Daoy (cell line): ENCODE measurements around the gene KAZN. TPM values are rescaled to one million over a fixed set of nuclear protein-coding genes. Genes with fewer than 3 reads are reported as not detected.

Experiments
- DNase-seq: peaks from one replicate; pipeline ENCODE4 v3.0.0-alpha.2; 2015; ENCODE audit warnings: low read depth
- total RNA-seq: library from RNA; depleted of rRNA; stranded (reverse); fragments of >200 nt; shearing (Covaris generic); gene quantifications from 2 replicates; pipeline ENCODE4 v1.2.3, GENCODE V29; 2014

Gene KAZN
- total RNA-seq, 1 experiment from 2014 or later: 6.3 TPM

DNA sequence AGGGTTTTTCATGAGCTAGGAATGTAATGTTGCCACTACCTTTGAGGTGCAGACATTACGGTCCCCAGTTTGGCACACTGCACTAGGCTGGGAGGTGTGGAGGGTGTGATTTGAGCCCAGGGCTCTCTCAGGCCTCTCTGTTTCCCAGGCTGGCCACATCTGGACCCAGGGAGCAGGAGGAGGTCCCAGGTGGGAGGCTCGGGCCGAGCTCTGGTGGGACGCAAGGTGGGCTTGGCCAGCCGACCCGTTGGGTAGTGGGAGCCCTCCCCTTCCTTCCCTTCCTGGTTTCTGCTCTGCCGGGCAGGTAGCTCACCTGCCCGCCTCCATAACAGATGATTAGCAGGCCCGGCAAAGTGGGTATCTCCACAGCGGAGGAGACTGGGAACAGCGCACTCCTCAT, 408.9 kb downstream of the KAZN start:
- DNase-seq: no peak

DNA sequence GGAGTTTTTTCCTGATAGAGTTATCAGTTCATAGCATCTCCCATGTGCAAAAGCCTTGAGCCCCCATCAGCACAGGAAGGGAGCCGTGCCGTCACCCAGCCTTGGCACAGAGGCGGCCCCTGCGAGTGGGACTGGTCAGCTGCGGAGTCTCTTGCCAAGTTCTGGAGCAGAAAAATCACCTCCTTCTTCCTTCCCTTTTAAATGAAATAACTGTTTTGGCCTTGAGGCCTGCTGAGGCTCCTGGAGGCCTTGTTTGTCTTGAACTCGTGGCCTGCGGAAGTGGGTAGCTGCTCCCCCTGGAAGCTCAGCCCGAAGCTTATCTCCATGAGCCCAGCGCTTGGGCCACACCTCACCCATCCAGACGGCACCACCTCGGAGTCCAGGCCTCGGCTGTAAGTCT, 409.4 kb downstream of the KAZN start:
- no peak for DNase-seq

DNA sequence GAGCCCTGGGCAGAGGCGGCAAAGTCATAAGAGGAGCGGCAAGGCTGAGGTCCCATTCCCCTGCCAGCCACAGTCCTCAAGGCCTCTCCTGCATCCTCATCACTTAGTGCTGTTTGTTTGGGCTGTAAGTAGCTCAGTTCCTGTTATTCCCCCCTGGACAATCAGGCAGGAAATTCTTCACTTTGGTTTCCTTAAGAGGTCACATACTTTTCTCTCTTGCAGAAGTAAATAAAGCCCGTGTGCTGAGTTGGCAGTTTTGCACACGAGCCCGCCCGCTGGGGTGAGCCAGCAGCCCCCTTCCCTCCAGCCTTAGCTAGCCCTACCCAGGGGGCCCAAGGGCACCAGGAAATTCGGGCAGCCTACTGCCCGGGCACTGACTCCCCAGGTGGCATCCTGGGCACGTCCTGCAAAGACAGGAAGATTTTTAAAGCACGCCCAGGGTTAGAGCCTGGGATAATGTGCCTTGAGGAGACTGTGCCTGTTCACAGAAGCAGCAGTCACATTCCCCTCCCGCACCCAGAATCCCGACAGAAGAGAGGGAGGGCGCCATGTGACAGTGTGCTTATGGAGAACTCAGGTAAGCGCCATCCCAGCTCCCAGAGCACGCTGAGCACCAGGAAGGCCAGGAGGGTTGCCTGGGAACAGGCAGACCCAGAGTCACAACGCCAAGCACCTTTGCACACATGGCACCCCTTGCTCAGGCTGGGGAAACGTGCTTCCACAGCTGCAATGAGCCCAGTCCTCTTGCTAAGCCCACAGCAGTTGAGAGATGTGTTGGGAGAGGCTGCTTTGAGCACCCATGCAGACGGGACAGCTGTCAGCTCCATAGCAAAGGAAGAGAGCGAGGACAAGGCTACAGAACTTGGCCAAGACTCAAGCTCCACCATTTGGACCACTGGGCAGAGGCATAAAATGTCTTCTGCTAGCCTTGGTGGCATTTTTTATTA, 410.6 kb downstream of the KAZN start:
- no peak for DNase-seq

- no peak for DNase-seq
These were observed 412.7 kb downstream of the KAZN start for GRCh38 chr1:15011160-15011559.

DNA sequence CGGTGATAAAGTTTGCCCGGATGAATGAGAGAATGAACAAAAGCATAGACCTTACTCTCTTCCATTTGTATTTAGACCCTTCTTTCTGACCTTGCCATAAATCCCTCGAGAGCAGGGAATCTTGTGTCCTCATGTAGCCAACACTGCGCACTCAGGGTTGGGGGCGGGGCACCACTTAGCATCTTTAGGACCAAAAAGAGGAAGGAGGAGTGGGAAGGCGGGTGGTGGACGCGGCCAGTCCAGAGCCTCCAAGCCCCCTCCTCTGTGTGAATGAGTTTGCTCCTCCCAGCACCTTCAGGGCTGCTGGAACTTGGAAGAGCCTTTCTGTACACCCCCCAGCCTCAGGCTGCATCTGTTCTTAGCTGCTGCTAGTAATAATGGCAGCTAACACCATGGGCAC, 413.2 kb downstream of the KAZN start:
- no peak for DNase-seq

DNA sequence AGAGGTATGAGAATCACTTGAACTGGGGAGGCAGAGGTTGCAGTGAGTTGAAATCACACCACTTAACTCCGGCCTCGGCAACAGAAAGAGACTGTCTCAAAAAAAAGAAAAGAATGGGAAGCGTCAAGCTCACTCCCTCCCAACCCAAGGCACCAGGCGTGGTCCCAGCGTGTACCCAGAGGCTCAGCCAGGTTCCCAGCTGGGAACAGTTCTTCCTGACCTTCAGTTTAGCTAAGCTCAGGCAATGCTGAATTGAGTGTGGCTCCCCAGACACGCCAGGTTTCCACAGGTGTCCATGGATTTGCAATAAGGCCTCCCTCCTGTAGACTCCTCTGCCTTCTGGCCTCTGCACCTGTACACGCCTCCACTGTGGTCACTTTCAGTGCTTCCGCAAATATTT, 414.3 kb downstream of the KAZN start:
- DNase-seq: no peak

GRCh38 chr1:15013767-15014166, 415.3 kb downstream of the KAZN start:
- no peak for DNase-seq

DNA sequence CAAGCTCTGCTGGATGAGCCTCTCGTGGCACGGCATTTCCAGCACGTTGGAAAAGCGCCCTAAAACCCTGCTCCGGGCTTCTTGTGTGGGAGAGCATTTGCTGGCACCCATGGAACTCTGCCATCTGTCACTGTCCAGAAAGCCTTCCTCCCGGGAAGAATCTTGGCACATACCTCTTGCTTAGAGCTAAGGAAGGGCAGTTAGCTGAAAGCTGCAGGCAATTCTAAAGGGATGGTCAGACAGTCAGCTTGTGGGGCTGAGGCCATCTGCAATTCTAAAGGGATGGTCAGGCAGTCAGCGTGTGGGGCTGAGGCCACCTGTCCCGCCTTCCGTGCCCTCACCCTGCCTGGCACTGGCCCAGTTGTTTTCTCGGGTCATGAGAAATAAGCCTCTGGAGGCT, 416.0 kb downstream of the KAZN start:
- DNase-seq: no peak

GRCh38 chr1:15016001-15016400, 417.5 kb downstream of the KAZN start:
- no peak for DNase-seq

- no peak for DNase-seq
These were observed 418.0 kb downstream of the KAZN start for GRCh38 chr1:15016526-15016925.

DNA sequence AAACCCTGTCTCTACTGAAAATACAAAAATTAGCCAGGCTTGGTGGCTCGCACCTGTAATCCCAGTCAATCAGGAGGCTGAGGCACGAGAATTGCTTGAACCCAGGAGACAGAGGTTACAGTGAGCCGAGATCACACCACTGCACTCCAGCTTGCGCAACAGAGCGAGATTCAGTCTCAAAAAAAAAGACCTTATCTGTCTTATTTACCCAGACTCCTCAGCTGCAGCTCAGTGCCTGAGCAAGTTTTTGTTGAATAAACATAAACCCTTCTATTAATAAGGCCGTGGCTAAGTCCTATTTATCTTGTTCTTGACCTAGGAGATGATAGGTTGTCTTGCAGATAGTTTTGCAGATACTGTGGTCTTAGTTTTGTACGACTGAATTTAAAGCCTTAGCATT, 418.6 kb downstream of the KAZN start:
- DNase-seq: no peak

- DNase-seq: no peak
These were observed 420.3 kb downstream of the KAZN start for GRCh38 chr1:15018767-15019166.

DNA sequence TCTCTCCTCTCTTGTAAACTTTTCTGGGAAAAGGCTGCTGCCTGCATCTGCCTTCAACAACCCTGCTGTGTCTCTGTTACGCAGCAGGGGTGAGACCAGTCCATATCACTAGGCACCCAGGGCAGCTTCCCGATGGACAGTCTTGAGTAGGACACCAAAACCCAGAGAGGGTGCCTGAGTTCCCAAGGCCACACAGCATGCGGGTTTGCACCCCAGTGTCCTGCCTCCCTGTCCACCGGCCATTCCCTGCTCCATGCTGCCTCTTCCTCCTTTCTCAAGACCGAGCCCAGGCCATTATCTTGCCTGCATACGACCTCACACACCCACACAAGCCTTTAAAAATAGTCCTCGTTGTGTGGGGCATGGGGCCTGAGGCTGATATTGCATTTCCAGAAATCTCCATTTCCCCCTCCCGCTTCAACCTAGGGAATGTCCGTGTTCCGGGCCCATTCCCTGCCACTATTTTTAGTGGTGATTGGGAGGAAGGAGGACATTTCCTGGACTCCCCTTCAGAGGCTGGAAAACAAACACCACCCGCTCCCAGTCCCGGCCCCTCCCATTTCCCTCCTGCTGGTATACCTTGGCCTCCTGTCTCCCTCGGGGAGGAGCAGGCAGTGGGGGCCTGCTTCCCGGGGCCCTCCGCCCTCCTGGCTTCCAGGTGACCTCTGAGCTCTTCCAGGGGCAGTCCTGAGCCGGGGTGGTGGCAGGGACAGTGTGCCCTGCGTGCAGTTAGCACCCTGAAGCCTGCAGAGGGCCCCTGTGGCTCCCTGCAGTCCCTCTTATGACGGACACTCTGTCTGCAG, 422.7 kb downstream of the KAZN start:
- no peak for DNase-seq

DNA sequence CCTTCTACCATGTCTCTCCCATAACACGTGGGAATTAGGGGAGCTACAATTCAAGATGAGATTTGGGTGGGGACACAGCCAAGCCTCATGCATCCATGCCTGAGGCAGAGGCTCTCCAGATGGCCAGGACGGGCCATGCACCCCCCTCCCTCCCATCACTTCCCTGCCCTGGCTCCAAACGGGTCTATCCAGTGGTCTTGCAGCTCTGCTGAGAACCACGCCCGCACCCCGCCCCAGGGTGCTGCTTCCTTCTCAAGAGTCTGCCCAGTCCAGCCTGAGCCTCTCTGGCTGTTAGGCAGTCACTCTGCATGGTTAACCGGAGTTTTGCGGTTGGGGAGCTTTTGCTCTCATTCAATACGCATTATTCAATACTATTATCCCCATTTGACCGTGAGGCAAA, 423.6 kb downstream of the KAZN start:
- no peak for DNase-seq

- no peak for DNase-seq
These were observed 424.7 kb downstream of the KAZN start for GRCh38 chr1:15023205-15023604.

DNA sequence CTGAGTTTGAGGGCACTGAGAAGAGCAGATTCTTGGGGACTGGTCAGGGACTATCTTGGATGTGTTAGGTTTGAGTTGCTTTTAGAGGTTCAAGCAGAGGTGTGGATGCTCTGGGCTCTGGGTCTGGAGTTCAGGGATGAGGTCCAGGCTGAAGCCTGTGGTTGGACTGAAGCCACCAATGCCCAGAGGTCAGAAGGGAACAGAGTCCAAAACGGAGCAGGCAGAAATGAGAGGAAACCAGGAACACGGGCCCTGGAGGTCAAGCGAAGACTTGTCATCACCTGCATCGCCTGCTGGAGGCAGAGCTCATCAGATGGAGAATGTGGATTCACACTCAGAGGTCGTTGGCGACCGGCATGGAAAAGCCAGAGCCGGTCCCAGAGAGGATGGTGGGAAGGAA, 425.5 kb downstream of the KAZN start:
- no peak for DNase-seq

DNA sequence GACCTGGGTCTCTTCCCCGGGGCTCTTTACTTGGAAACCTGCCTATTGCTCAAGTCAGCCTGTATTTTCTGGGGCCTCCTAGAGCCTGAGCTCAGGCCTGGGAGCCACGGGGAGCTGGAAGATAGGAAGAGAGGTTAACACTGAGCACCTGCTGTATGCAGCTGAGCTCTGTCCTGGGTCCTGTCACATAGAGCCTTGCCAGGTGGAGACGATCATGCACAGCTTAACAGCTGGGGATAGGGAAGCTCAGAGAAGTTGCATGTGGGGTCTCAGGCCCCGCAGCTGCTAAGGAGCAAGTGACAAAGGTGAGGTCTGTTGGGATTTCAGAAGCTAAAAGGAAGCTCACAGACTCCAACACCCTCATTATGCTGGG, 427.6 kb downstream of the KAZN start:
- DNase-seq: no peak

- peak; percentile 74 for DNase-seq
These were observed 429.1 kb downstream of the KAZN start for GRCh38 chr1:15027515-15027986.

DNA sequence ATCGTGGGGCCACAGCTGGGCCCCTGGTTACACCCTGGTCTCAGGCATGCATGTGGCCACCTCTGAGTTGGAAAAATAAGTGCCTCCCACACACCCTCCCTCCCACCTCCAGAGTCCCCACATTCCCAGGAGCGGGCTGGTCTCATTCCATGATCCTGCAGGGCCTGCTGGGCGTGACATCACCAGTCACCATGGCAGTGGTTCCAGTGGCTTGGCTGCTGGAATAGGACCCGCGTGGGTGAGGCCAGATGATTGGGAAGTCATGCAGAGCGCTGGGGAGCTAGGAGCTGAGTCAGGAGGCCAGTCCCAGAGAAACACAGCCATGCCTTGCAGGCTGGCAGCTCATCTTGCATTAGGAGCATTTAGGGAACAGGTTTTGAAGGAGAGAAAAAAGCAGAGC, 429.6 kb downstream of the KAZN start:
- DNase-seq: peak; percentile 93

GRCh38 chr1:15028616-15029015, 430.1 kb downstream of the KAZN start:
- DNase-seq: no peak

DNA sequence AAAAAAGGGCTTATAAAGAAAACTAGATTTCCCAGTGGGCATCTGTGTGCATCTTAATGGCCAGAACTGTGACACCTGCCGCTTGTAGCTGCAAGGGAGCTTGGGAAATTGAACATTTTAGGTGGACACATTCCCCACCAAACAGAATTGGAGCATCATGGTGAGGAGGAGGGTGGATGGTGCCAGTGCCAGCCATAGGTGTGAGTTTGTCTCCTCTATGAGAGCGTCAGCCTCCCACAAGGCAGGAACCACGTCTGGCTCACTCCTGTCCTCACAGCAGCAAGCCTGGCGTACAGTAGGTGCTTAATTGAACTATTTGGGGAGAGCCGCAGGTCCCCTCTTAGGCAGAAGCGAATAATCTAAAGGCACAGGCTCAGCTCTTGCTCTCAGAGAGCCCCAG, 430.6 kb downstream of the KAZN start:
- DNase-seq: no peak

- no peak for DNase-seq
These were observed 431.3 kb downstream of the KAZN start for GRCh38 chr1:15029786-15030185.
